ENCODE results near the gene MATN1. TPM values are rescaled to one million over a fixed set of nuclear protein-coding genes. Genes with fewer than 3 reads are reported as not detected.

Gene MATN1
- total RNA-seq, 2 experiments from 2014 or later, result 0.28 to 0.42 TPM

DNA sequence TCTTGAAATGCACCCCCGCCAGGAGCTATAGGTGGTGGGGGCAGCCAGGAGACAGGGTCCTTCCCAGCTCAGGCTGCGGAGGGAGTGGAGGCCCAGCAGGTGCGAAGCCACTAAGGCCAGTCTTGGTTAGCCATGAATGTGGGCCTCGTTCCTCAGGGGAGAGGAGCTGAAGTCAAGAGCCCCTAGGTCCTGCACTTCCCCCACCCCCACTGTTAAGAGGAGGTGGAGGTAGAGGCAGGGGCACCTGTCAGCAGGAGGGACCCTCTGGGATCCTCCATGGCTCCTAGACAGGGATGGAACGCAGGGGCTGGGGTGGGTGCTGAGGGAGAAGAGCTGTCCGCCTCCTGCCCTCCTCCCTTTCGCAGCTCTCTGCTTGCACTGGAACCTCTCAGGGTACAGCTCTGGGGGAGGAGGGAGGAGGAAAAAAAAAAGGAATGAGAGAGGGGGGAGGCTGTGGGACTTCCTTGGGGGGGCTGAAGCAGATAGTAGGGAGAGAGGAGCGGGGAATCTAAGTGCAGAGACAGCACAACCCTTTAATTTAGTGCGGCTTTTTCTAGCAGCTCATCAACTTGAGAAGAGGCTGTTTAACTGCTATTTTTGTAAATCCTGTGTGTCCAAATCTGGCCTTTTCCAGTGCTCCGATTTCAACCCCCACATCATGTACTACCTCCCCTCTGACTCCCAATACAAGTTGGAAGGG, 37.0 kb downstream of the MATN1 start:
- CTCF ChIA-PET (ENCODE audit: unreplicated experiment), result no interaction called here
- DNase-seq (ENCODE audit: low spot score), result no peak
- Histone ChIP-seq H4K20me1 (ENCODE audit: insufficient read depth, low read length) (no peaks in the 10 kb centered on the region), H3K27ac (ENCODE audit: low read depth, low read length, poor library complexity, severe bottlenecking) (no peak overlapping the region), H3K79me2 (ENCODE audit: insufficient read depth, low read depth, low read length) (no peaks in the 10 kb centered on the region), H3K4me1 (ENCODE audit: insufficient read depth, low read length, poor library complexity, severe bottlenecking) (no peaks in the 10 kb centered on the region), H2AFZ (ENCODE audit: low read length) (no peak overlapping the region), H3K4me2 (ENCODE audit: low read length) (no peak overlapping the region), H3K9me2 (ENCODE audit: insufficient read depth, low read length) (no peaks in the 10 kb centered on the region), H3K36me3 (ENCODE audit: insufficient read depth, low read length) (no peaks in the 10 kb centered on the region), H3K4me3 (ENCODE audit: low read depth, low read length, poor library complexity, severe bottlenecking) (no peak overlapping the region), H3K9me3 (ENCODE audit: low read length) (no peaks in the 10 kb centered on the region)
- TF ChIP-seq EZH2phosphoT487 (IDR thresholded peaks at IDR 0.05; ENCODE audit: borderline replicate concordance, low read depth, low read length), result no peak
- TF ChIP-seq, protein P1, sequence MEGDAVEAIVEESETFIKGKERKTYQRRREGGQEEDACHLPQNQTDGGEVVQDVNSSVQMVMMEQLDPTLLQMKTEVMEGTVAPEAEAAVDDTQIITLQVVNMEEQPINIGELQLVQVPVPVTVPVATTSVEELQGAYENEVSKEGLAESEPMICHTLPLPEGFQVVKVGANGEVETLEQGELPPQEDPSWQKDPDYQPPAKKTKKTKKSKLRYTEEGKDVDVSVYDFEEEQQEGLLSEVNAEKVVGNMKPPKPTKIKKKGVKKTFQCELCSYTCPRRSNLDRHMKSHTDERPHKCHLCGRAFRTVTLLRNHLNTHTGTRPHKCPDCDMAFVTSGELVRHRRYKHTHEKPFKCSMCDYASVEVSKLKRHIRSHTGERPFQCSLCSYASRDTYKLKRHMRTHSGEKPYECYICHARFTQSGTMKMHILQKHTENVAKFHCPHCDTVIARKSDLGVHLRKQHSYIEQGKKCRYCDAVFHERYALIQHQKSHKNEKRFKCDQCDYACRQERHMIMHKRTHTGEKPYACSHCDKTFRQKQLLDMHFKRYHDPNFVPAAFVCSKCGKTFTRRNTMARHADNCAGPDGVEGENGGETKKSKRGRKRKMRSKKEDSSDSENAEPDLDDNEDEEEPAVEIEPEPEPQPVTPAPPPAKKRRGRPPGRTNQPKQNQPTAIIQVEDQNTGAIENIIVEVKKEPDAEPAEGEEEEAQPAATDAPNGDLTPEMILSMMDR (conservative IDR thresholded peaks at IDR 0.05; ENCODE audit: low read length), result no peak
- intact Hi-C loops (cut with micrococcal nuclease; ENCODE audit: unreplicated experiment), result no loop called here
- POLR2A ChIA-PET, result no interaction called here
- no TSS peak for BruUV-seq (replicated peaks)

DNA sequence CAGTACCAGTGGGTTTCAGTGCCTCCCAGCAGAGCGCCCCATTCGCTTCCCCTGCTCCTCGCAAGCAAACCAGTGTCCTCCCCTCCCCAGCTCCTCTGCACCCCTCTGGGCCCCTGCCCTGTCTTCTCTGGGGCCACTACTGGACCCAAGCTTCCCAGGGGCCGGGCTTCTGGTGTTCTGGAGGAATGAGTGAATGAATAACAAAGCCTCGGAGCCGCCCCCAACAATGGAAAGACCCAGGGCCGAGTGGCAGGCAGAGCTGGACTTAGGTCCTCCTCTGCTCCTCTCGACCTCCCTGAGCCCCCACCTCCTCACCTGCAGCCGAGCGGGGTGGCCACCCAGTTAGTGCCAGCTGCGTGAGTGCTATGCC, 37.6 kb downstream of the MATN1 start:
- no peak overlapping the region for H3K4me2 ChIP-seq (ENCODE audit: low read length)
- H3K9me2 ChIP-seq (ENCODE audit: insufficient read depth, low read length), result no peaks in the 10 kb centered on the region
- ChIA-PET POLR2A (no interaction called here), CTCF (ENCODE audit: unreplicated experiment) (no interaction called here)
- BruUV-seq (replicated peaks), result no TSS peak
- H4K20me1 ChIP-seq (ENCODE audit: insufficient read depth, low read length), result no peaks in the 10 kb centered on the region
- H3K4me1 ChIP-seq (ENCODE audit: insufficient read depth, low read length, poor library complexity, severe bottlenecking), result no peaks in the 10 kb centered on the region
- no peaks in the 10 kb centered on the region for H3K9me3 ChIP-seq (ENCODE audit: low read length)
- intact Hi-C loops (cut with micrococcal nuclease; ENCODE audit: unreplicated experiment), result no loop called here
- H2AFZ ChIP-seq (ENCODE audit: low read length), result no peak overlapping the region
- DNase-seq (ENCODE audit: low spot score), result no peak
- H3K4me3 ChIP-seq (ENCODE audit: low read depth, low read length, poor library complexity, severe bottlenecking), result no peak overlapping the region
- H3K27ac ChIP-seq (ENCODE audit: low read depth, low read length, poor library complexity, severe bottlenecking), result no peak overlapping the region
- TF ChIP-seq EZH2phosphoT487 (IDR thresholded peaks at IDR 0.05; ENCODE audit: borderline replicate concordance, low read depth, low read length), result no peak
- TF ChIP-seq, protein P1 (conservative IDR thresholded peaks at IDR 0.05; ENCODE audit: low read length), result no peak
- no peaks in the 10 kb centered on the region for H3K79me2 ChIP-seq (ENCODE audit: insufficient read depth, low read depth, low read length)
- no peaks in the 10 kb centered on the region for H3K36me3 ChIP-seq (ENCODE audit: insufficient read depth, low read length)

DNA sequence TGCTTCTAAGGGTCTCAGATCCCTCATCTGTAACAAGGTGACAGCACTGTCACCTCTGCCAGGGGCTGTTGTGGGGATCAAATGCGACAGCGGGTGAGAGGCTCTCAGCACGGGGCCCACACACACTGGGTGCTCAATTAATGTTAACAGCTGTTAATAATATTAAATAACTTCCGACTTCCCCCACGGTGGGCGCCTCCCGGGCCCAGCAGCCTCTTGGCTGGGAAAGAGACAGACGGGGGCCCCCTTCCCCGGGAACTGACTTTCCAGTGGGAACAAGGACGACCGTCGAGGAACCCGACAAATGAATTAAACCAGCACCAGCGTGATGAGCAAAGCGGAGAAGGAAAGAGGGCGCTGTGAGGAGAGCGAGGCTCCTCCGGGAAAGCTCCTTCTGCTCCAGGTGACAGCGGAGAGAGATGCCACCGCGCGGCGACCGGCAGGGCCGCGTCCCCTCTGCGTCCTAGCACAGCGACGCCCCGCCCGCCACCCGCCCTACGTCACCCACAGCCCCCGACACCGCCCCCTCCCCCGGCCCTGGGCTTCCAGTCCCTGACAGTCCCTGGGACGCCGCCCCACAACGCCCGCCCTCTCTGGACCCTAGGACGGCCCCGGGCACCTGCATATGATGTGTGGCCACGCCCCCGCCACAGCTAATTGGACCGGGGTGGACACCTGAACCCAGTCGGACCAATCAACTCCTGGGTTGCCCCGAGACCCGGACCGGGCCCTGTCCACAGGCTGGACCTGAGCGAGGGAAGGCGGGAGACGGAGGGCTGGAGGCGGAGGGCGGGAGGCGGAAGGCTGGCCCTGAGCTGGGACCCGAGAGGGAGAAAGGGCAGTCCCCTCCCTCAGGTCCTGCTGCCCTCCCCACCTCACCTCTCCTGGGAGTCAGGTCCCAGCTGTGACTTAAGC, 38.2 kb downstream of the MATN1 start:
- Histone ChIP-seq H4K20me1 (ENCODE audit: insufficient read depth, low read length) (no peaks in the 10 kb centered on the region), H3K9me2 (ENCODE audit: insufficient read depth, low read length) (no peaks in the 10 kb centered on the region), H3K9me3 (ENCODE audit: low read length) (no peaks in the 10 kb centered on the region), H3K4me3 (ENCODE audit: low read depth, low read length, poor library complexity, severe bottlenecking) (no peak overlapping the region), H3K27ac (ENCODE audit: low read depth, low read length, poor library complexity, severe bottlenecking) (no peak overlapping the region), H3K4me2 (ENCODE audit: low read length) (no peak overlapping the region), H2AFZ (ENCODE audit: low read length) (no peak overlapping the region), H3K36me3 (ENCODE audit: insufficient read depth, low read length) (no peaks in the 10 kb centered on the region), H3K4me1 (ENCODE audit: insufficient read depth, low read length, poor library complexity, severe bottlenecking) (no peaks in the 10 kb centered on the region), H3K79me2 (ENCODE audit: insufficient read depth, low read depth, low read length) (no peaks in the 10 kb centered on the region)
- ChIA-PET CTCF (ENCODE audit: unreplicated experiment) (no interaction called here), POLR2A (no interaction called here)
- TF ChIP-seq, protein P1 (conservative IDR thresholded peaks at IDR 0.05; ENCODE audit: low read length), result no peak
- no peak for TF ChIP-seq EZH2phosphoT487 (IDR thresholded peaks at IDR 0.05; ENCODE audit: borderline replicate concordance, low read depth, low read length)
- BruUV-seq (replicated peaks), result no TSS peak
- DNase-seq (ENCODE audit: low spot score), result no peak
- intact Hi-C loops (cut with micrococcal nuclease; ENCODE audit: unreplicated experiment), result no loop called here

All from OCI-LY7 (cell line).